ENCODE measurements around the gene SYNPO2.

DNA sequence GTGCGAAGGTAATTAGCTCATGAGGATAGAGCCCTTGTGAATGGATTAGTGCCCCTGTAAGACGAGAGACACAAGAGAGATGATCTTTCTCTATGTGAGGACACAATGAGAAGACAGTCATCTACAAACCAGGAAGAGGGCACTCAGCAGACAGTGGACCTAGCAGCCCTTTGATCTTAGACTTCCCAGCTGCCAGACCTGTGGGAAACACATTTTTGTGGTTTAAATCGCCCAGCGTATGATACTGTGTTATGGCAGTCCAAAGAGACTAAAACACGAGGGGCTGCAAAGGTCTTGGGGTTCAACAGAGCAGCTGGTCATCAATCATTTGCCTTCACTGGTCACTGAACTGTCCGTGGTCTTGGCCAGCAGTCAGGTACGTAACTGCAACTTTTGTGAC lies 9.2 kb upstream of the SYNPO2 start:
- no peak for TF ChIP-seq CTCF (conservative IDR thresholded peaks at IDR 0.05 in 1 of 2, IDR thresholded peaks at IDR 0.05 in 1 of 2; ENCODE audit: extremely low read depth in 1 of 2, insufficient read depth in 1 of 2, low read depth in 1 of 2, low read length in 2 of 2)
- TF ChIP-seq EZH2 (IDR thresholded peaks at IDR 0.05; ENCODE audit: borderline replicate concordance, low read length), result no peak

Data from mammary epithelial cell (primary cell).